GM21381 (cell line): ENCODE measurements around the gene RRBP1.

ENCODE experiments used
- ATAC-seq: cut with Tn5 transposase; IDR thresholded peaks from one replicate; pipeline ENCODE4 v1.9.1; 2021; ENCODE audit warnings: mild to moderate bottlenecking, moderate library complexity; ENCODE audit not compliant: unreplicated experiment

RRBP1 gene

GRCh38 chr20:17613328-17614175 is 68.5 kb downstream of the RRBP1 start:
- no peak for ATAC-seq

DNA sequence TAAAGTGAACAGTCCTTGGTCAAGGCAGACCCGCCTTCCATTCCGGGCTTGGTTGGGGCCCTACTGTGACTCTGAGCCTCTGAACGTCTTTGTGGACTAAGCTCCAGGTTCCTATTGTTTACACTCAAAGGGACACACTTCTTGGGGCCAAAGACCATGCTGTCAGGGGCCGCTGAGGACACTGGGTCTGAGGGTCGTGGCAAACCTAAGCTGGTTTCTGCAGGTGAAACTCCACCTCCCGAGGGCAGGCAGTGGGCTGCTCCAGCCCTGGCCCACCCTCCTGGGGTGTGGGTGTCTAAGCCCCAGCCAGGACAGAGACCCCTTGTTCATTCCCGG is 69.1 kb downstream of the RRBP1 start:
- ATAC-seq: no peak

- ATAC-seq: no peak
These were observed 69.6 kb downstream of the RRBP1 start for GRCh38 chr20:17612287-17612991.

GRCh38 chr20:17611540-17612286 is 70.3 kb downstream of the RRBP1 start:
- ATAC-seq: no peak

- ATAC-seq: no peak
These were observed 70.8 kb downstream of the RRBP1 start for GRCh38 chr20:17611290-17611539.

- ATAC-seq: no peak
These were observed 71.3 kb downstream of the RRBP1 start for GRCh38 chr20:17610566-17611289.

GRCh38 chr20:17609811-17610377 is 72.1 kb downstream of the RRBP1 start:
- ATAC-seq: no peak

- no peak for ATAC-seq
These were observed 73.1 kb downstream of the RRBP1 start for GRCh38 chr20:17608701-17609497.

- no peak for ATAC-seq
These were observed 76.0 kb downstream of the RRBP1 start for GRCh38 chr20:17606001-17606400.

- no peak for ATAC-seq
These were observed 76.8 kb downstream of the RRBP1 start for GRCh38 chr20:17605131-17605660.

DNA sequence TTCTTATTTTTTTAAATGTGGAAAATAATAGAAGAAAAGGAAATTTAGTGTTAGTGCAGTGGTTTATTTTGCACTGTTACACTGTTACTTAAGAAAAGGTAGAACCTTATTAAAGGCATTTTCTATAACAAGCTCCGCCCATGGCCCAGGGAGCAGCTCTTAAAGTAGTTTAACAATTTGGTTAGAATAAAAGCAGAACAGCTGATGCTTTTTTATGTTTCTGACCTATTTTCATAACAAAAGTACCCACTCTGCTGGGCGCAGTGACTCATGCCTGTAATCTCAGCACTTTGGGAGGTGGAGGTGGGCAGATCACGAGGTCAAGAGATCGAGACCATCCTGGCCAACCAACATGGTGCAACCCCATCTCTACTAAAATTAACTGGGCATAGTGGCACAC is 79.5 kb downstream of the RRBP1 start:
- no peak for ATAC-seq

GRCh38 chr20:17601957-17602356 is 80.1 kb downstream of the RRBP1 start:
- no peak for ATAC-seq

DNA sequence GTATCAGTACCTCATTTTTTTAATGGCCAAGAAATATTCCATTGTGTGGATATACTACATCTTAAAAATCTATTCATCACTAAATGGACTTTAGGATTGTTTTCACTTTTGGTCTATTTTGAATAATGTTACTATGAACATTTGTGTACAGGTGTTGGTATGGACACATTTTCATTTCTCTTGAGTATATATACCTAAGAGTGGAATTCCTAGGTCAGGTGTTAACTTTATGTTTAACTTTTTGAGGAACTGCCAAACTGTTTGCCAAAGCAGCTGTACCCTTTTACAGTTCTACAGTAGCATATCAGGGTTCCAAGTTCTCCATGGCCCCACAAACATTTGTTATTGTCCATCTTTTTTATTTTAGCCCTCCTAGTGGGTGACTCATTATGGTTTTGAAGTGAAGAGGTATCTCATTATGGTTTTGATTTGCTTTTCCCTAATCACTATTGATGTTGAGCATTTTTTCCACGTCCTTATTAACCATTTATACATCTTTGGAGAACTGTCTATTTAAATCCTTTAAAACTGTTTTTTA is 84.0 kb downstream of the RRBP1 start:
- ATAC-seq: no peak

DNA sequence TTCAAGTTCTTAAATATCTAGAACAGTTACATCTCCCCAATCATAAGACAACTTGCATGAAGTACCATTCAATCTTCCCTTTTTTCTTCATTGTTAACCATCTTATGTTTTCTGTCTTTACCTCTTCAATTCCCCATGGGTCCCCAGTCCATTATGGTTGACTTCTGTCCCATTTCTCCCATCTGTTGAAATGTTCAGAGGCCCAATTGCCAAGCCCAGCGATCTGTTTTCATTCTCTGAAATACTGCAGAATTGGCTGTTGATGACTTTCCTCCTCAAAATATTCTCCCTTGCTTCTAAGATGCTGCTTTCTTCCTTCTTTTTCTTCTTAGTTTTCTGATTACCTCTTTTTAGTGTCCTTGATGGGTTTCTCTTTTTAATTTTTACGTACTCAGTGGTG is 86.2 kb downstream of the RRBP1 start:
- ATAC-seq: no peak

GRCh38 chr20:17594443-17594842 is 87.6 kb downstream of the RRBP1 start:
- no peak for ATAC-seq

- no peak for ATAC-seq
These were observed 88.1 kb downstream of the RRBP1 start for GRCh38 chr20:17593902-17594301.

- no peak for ATAC-seq
These were observed 91.8 kb downstream of the RRBP1 start for GRCh38 chr20:17590245-17590644.

GRCh38 chr20:17589161-17589834 is 92.7 kb downstream of the RRBP1 start:
- no peak for ATAC-seq

DNA sequence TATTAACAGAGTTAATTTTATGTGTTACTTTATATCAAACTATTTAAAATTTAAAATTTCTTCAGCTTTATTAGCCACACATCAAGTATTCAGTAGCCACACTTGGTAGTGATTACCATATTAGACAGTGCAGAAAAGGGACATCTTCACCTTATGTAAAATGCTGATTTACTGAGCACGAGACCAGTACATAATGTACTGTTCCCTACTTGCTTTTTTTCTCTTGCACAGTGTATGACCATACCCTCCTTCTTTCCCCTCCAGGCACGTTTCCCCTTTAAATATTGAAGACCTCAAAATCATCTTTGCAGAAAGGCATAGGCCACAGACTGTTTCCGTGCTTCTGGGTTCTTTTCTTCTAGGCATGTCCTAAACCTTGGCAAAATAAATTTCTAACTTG is 94.2 kb downstream of the RRBP1 start:
- ATAC-seq: no peak
